ENCODE data around the gene SBF1. TPM values are rescaled to one million over a fixed set of nuclear protein-coding genes. Genes with fewer than 3 reads are reported as not detected.

SBF1 gene
- polyA plus RNA-seq, 1 donor from 2014 or later, result 58.9 TPM

DNA sequence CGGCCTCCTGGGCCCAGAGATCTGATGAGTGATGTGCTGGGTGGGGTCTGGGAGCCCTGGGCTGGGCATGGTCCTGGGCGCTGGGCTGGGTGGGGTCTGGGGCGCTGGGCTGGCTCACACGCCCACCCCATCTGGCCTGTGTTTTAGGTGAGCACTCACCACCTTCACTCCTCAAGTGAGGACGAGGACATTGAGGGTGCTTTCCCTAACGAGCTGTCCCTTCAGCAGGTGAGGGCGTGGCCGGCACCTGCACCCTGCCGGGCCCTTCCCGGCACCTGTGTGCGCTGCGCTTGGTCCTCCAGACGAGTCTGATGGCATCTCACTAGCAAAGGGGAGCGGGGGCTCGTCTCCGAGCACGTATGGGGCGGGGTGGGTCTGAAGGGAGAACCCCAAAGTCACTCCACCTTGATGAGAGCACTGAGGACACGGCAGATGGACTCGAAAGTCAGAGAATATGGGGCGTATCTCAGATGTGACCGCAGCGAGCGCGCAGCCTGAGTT lies 37.9 kb downstream of the SBF1 start:
- TF ChIP-seq, protein P1, sequence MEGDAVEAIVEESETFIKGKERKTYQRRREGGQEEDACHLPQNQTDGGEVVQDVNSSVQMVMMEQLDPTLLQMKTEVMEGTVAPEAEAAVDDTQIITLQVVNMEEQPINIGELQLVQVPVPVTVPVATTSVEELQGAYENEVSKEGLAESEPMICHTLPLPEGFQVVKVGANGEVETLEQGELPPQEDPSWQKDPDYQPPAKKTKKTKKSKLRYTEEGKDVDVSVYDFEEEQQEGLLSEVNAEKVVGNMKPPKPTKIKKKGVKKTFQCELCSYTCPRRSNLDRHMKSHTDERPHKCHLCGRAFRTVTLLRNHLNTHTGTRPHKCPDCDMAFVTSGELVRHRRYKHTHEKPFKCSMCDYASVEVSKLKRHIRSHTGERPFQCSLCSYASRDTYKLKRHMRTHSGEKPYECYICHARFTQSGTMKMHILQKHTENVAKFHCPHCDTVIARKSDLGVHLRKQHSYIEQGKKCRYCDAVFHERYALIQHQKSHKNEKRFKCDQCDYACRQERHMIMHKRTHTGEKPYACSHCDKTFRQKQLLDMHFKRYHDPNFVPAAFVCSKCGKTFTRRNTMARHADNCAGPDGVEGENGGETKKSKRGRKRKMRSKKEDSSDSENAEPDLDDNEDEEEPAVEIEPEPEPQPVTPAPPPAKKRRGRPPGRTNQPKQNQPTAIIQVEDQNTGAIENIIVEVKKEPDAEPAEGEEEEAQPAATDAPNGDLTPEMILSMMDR (IDR thresholded peaks at IDR 0.05; ENCODE audit: poor library complexity, severe bottlenecking), result no peak
- TF ChIP-seq RAD21 (conservative IDR thresholded peaks at IDR 0.05), result no peak
- TF ChIP-seq POLR2AphosphoS5 (IDR thresholded peaks at IDR 0.05), result no peak
- TF ChIP-seq SMC3 (conservative IDR thresholded peaks at IDR 0.05; ENCODE audit: poor library complexity), result no peak
- no peak for TF ChIP-seq MXI1 (conservative IDR thresholded peaks at IDR 0.05; ENCODE audit: poor library complexity, severe bottlenecking)
- TF ChIP-seq EZH2 (IDR thresholded peaks at IDR 0.05; ENCODE audit: borderline replicate concordance, insufficient read depth, low read length, poor library complexity, severe bottlenecking), result no peak
- TF ChIP-seq TAF1 (IDR thresholded peaks at IDR 0.05; ENCODE audit: low read depth), result no peak
- no peak for TF ChIP-seq EP300 (conservative IDR thresholded peaks at IDR 0.05; ENCODE audit: poor library complexity, severe bottlenecking)
- TF ChIP-seq REST (IDR thresholded peaks at IDR 0.05; ENCODE audit: borderline replicate concordance), result no peak
- H3F3A ChIP-seq (ENCODE audit: insufficient read depth, low read length, poor library complexity, severe bottlenecking), result no peaks in the 10 kb centered on the region
- no peak overlapping the region for H3K9ac ChIP-seq (ENCODE audit: low read length)
- H3K4me2 ChIP-seq (ENCODE audit: low read length), result no peak overlapping the region
- no peaks in the 10 kb centered on the region for H3K79me2 ChIP-seq (replicated peaks; ENCODE audit: insufficient read depth, low read length)
- no peaks in the 10 kb centered on the region for H3K36me3 ChIP-seq (ENCODE audit: insufficient read depth, low read length)
- H3K9me3 ChIP-seq (ENCODE audit: low read length), result no peaks in the 10 kb centered on the region
- H3K9me2 ChIP-seq (ENCODE audit: insufficient read depth, low read length), result no peaks in the 10 kb centered on the region
- H4K20me1 ChIP-seq (ENCODE audit: insufficient read depth), result no peaks in the 10 kb centered on the region
- no peak overlapping the region for H3K4me3 ChIP-seq (ENCODE audit: low read length)
- no peak overlapping the region for H3K27ac ChIP-seq (ENCODE audit: low read length)
- H2AFZ ChIP-seq (ENCODE audit: low read depth, low read length), result no peak overlapping the region
- H3K27me3 ChIP-seq (ENCODE audit: insufficient read depth, low read depth, low read length), result no peaks in the 10 kb centered on the region

DNA sequence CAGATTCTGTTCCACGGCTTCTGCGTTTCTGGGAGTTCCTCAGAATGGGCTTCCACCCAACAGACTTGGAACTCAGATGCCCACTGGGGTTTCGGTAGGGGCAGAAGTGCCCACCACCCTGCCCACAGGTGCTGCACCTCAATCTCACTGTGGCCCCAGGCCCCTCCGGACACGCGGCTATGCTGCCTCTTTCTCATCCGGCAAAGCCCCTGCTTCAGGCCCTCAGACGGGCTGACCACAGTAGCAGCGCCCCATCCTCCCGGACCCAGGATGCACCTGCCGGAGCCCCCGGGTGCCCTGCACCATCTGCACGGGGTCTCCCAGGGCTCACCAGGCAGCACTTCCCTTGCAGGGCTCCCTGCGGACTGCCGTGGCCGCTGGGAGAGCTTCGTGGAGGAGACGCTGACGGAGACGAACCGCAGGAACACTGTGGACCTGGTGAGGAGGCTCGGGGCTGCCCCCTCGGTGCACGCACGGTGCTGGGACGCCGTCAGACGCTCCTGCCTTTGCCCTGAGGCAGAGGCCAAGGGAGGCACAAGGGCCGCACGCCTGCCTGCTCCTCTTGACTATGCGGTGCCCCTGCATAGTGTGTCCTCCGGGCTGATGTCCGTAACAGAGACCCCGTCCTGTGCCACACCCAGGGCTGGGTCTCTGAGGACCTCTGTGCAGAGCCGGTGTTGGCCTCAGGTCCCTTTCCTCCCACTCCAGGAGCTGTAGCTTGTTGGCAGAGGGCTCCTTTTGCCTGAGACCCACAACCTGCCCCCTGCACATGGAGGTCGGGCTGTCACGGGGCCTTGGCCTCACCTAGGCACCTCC lies 38.6 kb downstream of the SBF1 start:
- no peak overlapping the region for H3K4me2 ChIP-seq (ENCODE audit: low read length)
- H3K9me2 ChIP-seq (ENCODE audit: insufficient read depth, low read length), result no peaks in the 10 kb centered on the region
- H3K36me3 ChIP-seq (ENCODE audit: insufficient read depth, low read length), result no peaks in the 10 kb centered on the region
- H3F3A ChIP-seq (ENCODE audit: insufficient read depth, low read length, poor library complexity, severe bottlenecking), result no peaks in the 10 kb centered on the region
- H3K9me3 ChIP-seq (ENCODE audit: low read length), result no peaks in the 10 kb centered on the region
- no peak overlapping the region for H3K4me3 ChIP-seq (ENCODE audit: low read length)
- no peaks in the 10 kb centered on the region for H3K27me3 ChIP-seq (ENCODE audit: insufficient read depth, low read depth, low read length)
- H3K9ac ChIP-seq (ENCODE audit: low read length), result no peak overlapping the region
- H4K20me1 ChIP-seq (ENCODE audit: insufficient read depth), result no peaks in the 10 kb centered on the region
- H3K27ac ChIP-seq (ENCODE audit: low read length), result no peak overlapping the region
- no peaks in the 10 kb centered on the region for H3K79me2 ChIP-seq (replicated peaks; ENCODE audit: insufficient read depth, low read length)
- TF ChIP-seq EZH2 (IDR thresholded peaks at IDR 0.05; ENCODE audit: borderline replicate concordance, insufficient read depth, low read length, poor library complexity, severe bottlenecking), result no peak
- TF ChIP-seq POLR2AphosphoS5 (IDR thresholded peaks at IDR 0.05), result no peak
- TF ChIP-seq, protein P1 (IDR thresholded peaks at IDR 0.05; ENCODE audit: poor library complexity, severe bottlenecking), result no peak
- no peak for TF ChIP-seq TAF1 (IDR thresholded peaks at IDR 0.05; ENCODE audit: low read depth)
- no peak for TF ChIP-seq MXI1 (conservative IDR thresholded peaks at IDR 0.05; ENCODE audit: poor library complexity, severe bottlenecking)
- H2AFZ ChIP-seq (ENCODE audit: low read depth, low read length), result no peak overlapping the region
